HepG2 (cell line): ENCODE data around the gene COMMD1. TPM values are rescaled to one million over a fixed set of nuclear protein-coding genes. Genes with fewer than 3 reads are reported as not detected.

ENCODE experiments used
- AGO2 ChIP-seq: fragments of 200-400 bp; formaldehyde crosslinking; optimal IDR thresholded peaks from 2 replicates; pipeline ENCODE3; 2017; ENCODE audit warnings: mild to moderate bottlenecking, low read depth, low read length, moderate library complexity
- ATF7-NPFF ChIP-seq: sonication (generic); formaldehyde crosslinking; IDR thresholded peaks from 2 replicates; pipeline ENCODE4 v1.8.1; 2023; ENCODE audit warnings: mild to moderate bottlenecking, low read depth, missing genetic modification reagents, moderate library complexity
- PAF1 ChIP-seq: IDR thresholded peaks from 2 replicates; pipeline ENCODE4 v1.6.1; 2016; ENCODE audit warnings: missing genetic modification reagents, missing compliant biosample characterization
- POGZ ChIP-seq: sonication (generic); formaldehyde crosslinking; IDR thresholded peaks from 2 replicates; pipeline ENCODE4 v1.4.0; 2020; ENCODE audit warnings: mild to moderate bottlenecking, missing genetic modification reagents
- POLR2A ChIP-seq, 2 experiments: IDR thresholded peaks; 2 replicates each; pipeline ENCODE4 v1.6.1; 2011; ENCODE audit warnings: low read depth in 2 of 2, low read length in 2 of 2, mild to moderate bottlenecking in 1 of 2, moderate library complexity in 1 of 2; ENCODE audit not compliant: insufficient read depth in 1 of 2
- POLR2AphosphoS5 ChIP-seq: IDR thresholded peaks from 2 replicates; pipeline ENCODE4 v1.6.1; 2012; ENCODE audit warnings: low read depth, low read length
- SSRP1 ChIP-seq: IDR thresholded peaks from 2 replicates; pipeline ENCODE4 v1.6.1; 2016; ENCODE audit warnings: control low read depth
- polyA plus RNA-seq, 8 experiments: library from polyadenylated mRNA; depleted of rRNA in 3 of 8; stranded (reverse) in 7 of 8; unstranded in 1 of 8; fragments of >200 nt; fragmentation: Illumina TruSeq in 4 of 8; extraction: Trizol in 4 of 8; gene quantifications; 2 replicates each; pipeline versions ENCODE4 v1.2.1 to v1.2.3, GENCODE V29; 2011 to 2016; ENCODE audit warnings: low read depth in 4 of 8, missing spikeins in 1 of 8, mixed read lengths in 1 of 8; ENCODE audit not compliant: insufficient read depth in 1 of 8
- total RNA-seq, 5 experiments: library from RNA; depleted of rRNA; stranded (reverse); fragments of >200 nt; fragmentation: Illumina TruSeq; extraction: Trizol; gene quantifications; 2 replicates each; pipeline ENCODE4 v1.2.3, GENCODE V29; 2016; ENCODE audit warnings: low read depth in 1 of 5
- TF ChIP-seq, protein P1 (sequence below): sonication (generic); formaldehyde crosslinking; IDR thresholded peaks from 2 replicates; pipeline ENCODE4 v1.5.0; 2020; ENCODE audit warnings: mild to moderate bottlenecking, missing genetic modification reagents
- TF ChIP-seq, protein P2 (sequence below): IDR thresholded peaks from 2 replicates; pipeline ENCODE4 v1.6.1; 2018; ENCODE audit warnings: missing genetic modification reagents, mild to moderate bottlenecking, missing compliant biosample characterization
- TF ChIP-seq, protein P3 (sequence below): sonication (generic); formaldehyde crosslinking; IDR thresholded peaks from 2 replicates; pipeline ENCODE4 v1.8.1; 2023; ENCODE audit warnings: mild to moderate bottlenecking, moderate library complexity, missing genetic modification reagents

COMMD1 gene
- total and polyA plus RNA-seq, 2 of the 13 experiments (the other 11 are each of a cell fraction or from before 2014, with no cell fraction given) = 25.7 to 105 TPM

DNA sequence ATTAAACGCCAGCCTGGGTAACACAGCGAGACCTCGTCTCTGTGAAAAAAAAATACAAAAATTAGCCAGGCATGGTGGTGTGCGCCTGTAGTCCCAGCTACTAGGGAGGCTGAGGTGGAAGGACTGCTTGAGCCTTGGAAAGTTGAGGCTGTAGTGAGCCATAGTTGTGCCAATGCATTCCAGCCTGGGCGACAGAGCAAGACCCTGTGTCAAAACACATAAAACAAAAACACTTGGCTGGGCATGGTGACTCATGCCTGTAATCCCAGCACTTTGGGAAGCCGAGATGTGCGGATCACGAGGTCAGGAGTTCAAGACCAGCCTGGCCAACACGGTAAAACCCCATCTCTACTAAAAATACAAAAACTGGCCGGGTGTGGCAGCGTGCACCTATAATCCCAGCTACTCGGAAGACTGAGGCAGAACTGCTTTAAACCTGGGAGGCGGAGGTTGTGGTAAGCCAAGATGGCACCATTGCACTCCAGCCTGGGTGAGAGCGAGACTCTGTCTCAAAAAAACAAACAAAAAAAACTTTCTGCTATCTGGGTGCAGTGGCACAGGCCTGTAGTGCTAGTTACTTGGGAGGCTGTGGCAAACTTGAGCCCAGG is 38.9 kb upstream of the COMMD1 start (continued):
- TF ChIP-seq AGO2 (peak; percentile 7), PAF1 (CRISPR knock-in tag) (peak; percentile 73; the same call in 1 of the 2 replicates), SSRP1 (CRISPR knock-in tag) (peak; percentile 72; the same call in 1 of the 2 replicates), POLR2AphosphoS5 (peak; percentile 18; the same call in 1 of the 2 replicates), POGZ (0 out of 2 replicates have a peak, but pooled peaks have one; percentile 14), POLR2A (IDR thresholded peaks at IDR 0.05; ENCODE audit: insufficient read depth in 1 of 2, low read depth in 2 of 2, low read length in 2 of 2) (peak in 1 of 2 experiments; percentile 14; a peak in 1 of 4 replicates), ATF7-NPFF (CRISPR knock-in tag) (0 out of 2 replicates have a peak, but pooled peaks have one; percentile 22)
- TF ChIP-seq, protein P1, sequence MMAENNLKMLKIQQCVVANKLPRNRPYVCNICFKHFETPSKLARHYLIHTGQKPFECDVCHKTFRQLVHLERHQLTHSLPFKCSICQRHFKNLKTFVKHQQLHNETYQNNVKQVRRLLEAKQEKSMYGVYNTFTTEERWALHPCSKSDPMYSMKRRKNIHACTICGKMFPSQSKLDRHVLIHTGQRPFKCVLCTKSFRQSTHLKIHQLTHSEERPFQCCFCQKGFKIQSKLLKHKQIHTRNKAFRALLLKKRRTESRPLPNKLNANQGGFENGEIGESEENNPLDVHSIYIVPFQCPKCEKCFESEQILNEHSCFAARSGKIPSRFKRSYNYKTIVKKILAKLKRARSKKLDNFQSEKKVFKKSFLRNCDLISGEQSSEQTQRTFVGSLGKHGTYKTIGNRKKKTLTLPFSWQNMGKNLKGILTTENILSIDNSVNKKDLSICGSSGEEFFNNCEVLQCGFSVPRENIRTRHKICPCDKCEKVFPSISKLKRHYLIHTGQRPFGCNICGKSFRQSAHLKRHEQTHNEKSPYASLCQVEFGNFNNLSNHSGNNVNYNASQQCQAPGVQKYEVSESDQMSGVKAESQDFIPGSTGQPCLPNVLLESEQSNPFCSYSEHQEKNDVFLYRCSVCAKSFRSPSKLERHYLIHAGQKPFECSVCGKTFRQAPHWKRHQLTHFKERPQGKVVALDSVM (CRISPR knock-in tag) = 0 out of 2 replicates have a peak, but pooled peaks have one; percentile 22
- TF ChIP-seq, protein P2, sequence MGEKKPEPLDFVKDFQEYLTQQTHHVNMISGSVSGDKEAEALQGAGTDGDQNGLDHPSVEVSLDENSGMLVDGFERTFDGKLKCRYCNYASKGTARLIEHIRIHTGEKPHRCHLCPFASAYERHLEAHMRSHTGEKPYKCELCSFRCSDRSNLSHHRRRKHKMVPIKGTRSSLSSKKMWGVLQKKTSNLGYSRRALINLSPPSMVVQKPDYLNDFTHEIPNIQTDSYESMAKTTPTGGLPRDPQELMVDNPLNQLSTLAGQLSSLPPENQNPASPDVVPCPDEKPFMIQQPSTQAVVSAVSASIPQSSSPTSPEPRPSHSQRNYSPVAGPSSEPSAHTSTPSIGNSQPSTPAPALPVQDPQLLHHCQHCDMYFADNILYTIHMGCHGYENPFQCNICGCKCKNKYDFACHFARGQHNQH (CRISPR knock-in tag) = 0 out of 2 replicates have a peak, but pooled peaks have one; percentile 16
- TF ChIP-seq, protein P3, sequence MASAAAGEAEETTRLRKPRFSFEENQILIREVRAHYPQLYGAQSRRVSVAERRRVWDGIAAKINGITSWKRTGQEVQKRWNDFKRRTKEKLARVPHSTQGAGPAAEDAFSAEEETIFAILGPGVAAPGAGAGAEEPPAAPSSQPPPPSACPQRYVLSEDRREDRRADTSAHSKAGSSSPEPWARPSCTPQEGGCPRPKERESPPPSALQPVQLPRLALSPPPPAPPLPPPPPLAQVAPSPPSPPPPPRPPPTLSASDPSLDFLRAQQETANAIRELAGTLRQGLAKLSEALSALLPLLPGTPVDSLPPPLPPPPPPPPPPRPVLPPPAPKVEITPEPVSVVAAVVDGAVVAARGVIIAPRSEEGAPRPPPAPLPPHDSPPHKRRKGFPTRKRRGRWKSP = 0 out of 2 replicates have a peak, but pooled peaks have one; percentile 21
